CD4-positive, alpha-beta T cell (primary cell): ENCODE results near the gene SDC1. TPM values are rescaled to one million over a fixed set of nuclear protein-coding genes. Genes with fewer than 3 reads are reported as not detected.

ENCODE experiments used
- ATAC-seq: fragments of 200-7000 bp; cut with Tn5 transposase; one replicate; pipeline ENCODE4 v1.10.0; 2022; ENCODE audit warnings: mild to moderate bottlenecking; ENCODE audit not compliant: poor library complexity
- CTCF ChIA-PET: fragments of 350-600 bp; sonication (Branson Sonifier 250); formaldehyde crosslinking; loops from one replicate; lab custom pipeline; 2021; ENCODE audit warnings: antibody characterized with exemption, inconsistent platforms; lab: Charles Lee
- POLR2A ChIA-PET: fragments of 350-600 bp; sonication (Branson Sonifier 250); formaldehyde crosslinking; loops from one replicate; lab custom pipeline; 2021; ENCODE audit warnings: antibody characterized with exemption, inconsistent platforms; lab: Charles Lee
- DNase-seq, 14 experiments: peaks; one replicate each; pipeline ENCODE4 v3.0.0-alpha.2; 2013 to 2020; ENCODE audit warnings: mixed read lengths in 2 of 14
- H3K27ac ChIP-seq, 2 donors: one replicate each; pipeline versions ENCODE4 v1.5.1 to v1.7.0; 2013; ENCODE audit warnings: low read length in 2 of 2, low read depth in 1 of 2, mild to moderate bottlenecking in 1 of 2
- H3K27me3 ChIP-seq, 2 experiments: 1 replicate in 1 of 2; 2 replicates in 1 of 2; pipeline versions ENCODE4 v1.6.1 to v1.7.0; 2013; ENCODE audit warnings: low read length in 2 of 2, control low read depth in 1 of 2, mild to moderate bottlenecking in 1 of 2, moderate library complexity in 1 of 2; ENCODE audit not compliant: insufficient read depth in 2 of 2, control insufficient read depth in 1 of 2
- H3K36me3 ChIP-seq: one replicate; pipeline ENCODE4 v1.6.1; 2013; ENCODE audit warnings: low read length, control low read depth; ENCODE audit not compliant: insufficient read depth
- H3K4me1 ChIP-seq: one replicate; pipeline ENCODE4 v1.6.1; 2013; ENCODE audit warnings: low read length, control low read depth; ENCODE audit not compliant: insufficient read depth
- H3K4me3 ChIP-seq: one replicate; pipeline ENCODE4 v1.5.1; 2013; ENCODE audit warnings: mild to moderate bottlenecking, low read length, moderate library complexity
- H3K9me3 ChIP-seq, 2 experiments: 1 replicate in 1 of 2; 2 replicates in 1 of 2; pipeline versions ENCODE4 v1.6.1 to v1.7.0; 2013; ENCODE audit warnings: low read length in 2 of 2, mild to moderate bottlenecking in 2 of 2, control low read depth in 1 of 2, moderate library complexity in 1 of 2; ENCODE audit not compliant: control insufficient read depth in 1 of 2, insufficient read depth in 1 of 2
- H3K27ac Mint-ChIP-seq: one replicate; pipeline ENCODE4 v1.8.0; 2020; ENCODE audit warnings: mixed read lengths
- H3K27me3 Mint-ChIP-seq: one replicate; pipeline ENCODE4 v1.8.0; 2021; ENCODE audit warnings: mixed read lengths
- H3K36me3 Mint-ChIP-seq: one replicate; pipeline ENCODE4 v1.8.0; 2021; ENCODE audit warnings: low read depth, mixed read lengths
- H3K4me1 Mint-ChIP-seq: one replicate; pipeline ENCODE4 v1.8.0; 2021; ENCODE audit warnings: low read depth, mixed read lengths
- H3K4me3 Mint-ChIP-seq: one replicate; pipeline ENCODE4 v1.8.0; 2020; ENCODE audit warnings: mild to moderate bottlenecking, mixed read lengths
- H3K9me3 Mint-ChIP-seq: one replicate; pipeline ENCODE4 v1.8.0; 2020; ENCODE audit warnings: mixed read lengths
- intact Hi-C, 2 experiments: fragments of 100-400 bp; cut with DNase I in 1 of 2; cut with micrococcal nuclease in 1 of 2; formaldehyde crosslinking; loops; one replicate each; pipeline versions ENCODE4 v1.15.1 to v1.9.0; 2023 to 2025; cut with DNase I, micrococcal nuclease
- total RNA-seq, 174 experiments: library from RNA in 2 of 174; stranded (reverse) in 2 of 174; gene quantifications; one replicate each; pipeline ENCODE4 v1.2.3 and lab custom pipeline; 2021 to 2026
- TF ChIP-seq, protein P1 (sequence below): fragments of 200-600 bp; IDR thresholded peaks from one replicate; pipeline ENCODE4 v1.8.0; 2022; ENCODE audit warnings: antibody characterized with exemption, mild to moderate bottlenecking

The SDC1 gene
- total RNA-seq, 2 experiments from 2014 or later: not detected

DNA sequence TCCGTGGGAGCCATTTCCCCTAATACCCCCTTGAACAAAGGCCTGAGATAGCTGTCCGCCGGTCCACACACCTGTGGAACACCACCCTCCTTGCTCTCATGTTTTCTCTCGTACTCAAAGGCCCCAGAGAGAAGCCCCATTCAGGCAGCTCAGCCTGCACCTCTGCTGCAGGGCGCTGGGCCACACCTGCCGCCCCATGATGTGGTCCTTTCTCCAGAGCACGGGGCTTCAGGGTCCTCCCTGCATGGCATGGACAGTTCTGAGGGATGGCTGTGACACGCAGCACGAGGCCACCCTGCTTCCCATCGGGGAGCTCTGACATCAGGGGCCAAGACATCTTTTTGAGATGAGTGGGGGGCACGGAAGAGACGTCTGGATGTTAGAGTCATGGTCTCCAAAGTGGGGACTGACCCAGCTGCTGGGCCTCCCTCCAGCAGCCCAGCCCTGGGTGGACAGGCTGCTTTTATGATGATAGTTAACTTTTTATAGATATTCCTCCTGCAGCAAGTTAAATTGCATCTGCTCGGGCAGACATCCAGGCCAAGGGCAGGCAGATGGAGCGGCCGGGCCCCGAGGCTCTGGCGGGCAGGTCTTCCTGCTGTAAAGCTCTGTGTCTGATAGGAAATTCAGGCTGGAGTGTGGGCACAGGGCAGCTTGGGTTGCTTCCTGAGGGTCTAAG, 56.7 kb downstream of the SDC1 start:
- H3K4me3 Mint-ChIP-seq: no peak overlapping the region
- TF ChIP-seq, protein P1, sequence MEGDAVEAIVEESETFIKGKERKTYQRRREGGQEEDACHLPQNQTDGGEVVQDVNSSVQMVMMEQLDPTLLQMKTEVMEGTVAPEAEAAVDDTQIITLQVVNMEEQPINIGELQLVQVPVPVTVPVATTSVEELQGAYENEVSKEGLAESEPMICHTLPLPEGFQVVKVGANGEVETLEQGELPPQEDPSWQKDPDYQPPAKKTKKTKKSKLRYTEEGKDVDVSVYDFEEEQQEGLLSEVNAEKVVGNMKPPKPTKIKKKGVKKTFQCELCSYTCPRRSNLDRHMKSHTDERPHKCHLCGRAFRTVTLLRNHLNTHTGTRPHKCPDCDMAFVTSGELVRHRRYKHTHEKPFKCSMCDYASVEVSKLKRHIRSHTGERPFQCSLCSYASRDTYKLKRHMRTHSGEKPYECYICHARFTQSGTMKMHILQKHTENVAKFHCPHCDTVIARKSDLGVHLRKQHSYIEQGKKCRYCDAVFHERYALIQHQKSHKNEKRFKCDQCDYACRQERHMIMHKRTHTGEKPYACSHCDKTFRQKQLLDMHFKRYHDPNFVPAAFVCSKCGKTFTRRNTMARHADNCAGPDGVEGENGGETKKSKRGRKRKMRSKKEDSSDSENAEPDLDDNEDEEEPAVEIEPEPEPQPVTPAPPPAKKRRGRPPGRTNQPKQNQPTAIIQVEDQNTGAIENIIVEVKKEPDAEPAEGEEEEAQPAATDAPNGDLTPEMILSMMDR: no peak
- Histone ChIP-seq H3K27me3 (no peaks in the 10 kb centered on the region), H3K4me3 (no peak overlapping the region), H3K27ac (no peak overlapping the region), H3K4me1 (no peaks in the 10 kb centered on the region), H3K9me3 (peaks cover 0 to 8% of the 10 kb centered on the region in 2 experiments), H3K36me3 (no peaks in the 10 kb centered on the region)
- intact Hi-C loops: no loop called here
- no peaks in the 10 kb centered on the region for H3K36me3 Mint-ChIP-seq
- H3K4me1 Mint-ChIP-seq: no peaks in the 10 kb centered on the region
- H3K27me3 Mint-ChIP-seq: peaks cover 3% of the 10 kb centered on the region
- no peaks in the 10 kb centered on the region for H3K9me3 Mint-ChIP-seq
- no peak overlapping the region for H3K27ac Mint-ChIP-seq
- POLR2A ChIA-PET: no interaction called here
- ATAC-seq: no peak
- CTCF ChIA-PET: no interaction called here
- DNase-seq: no peak

GRCh38 chr2:20167356-20167755, 57.6 kb downstream of the SDC1 start:
- Histone ChIP-seq H3K9me3 (peaks cover 0 to 8% of the 10 kb centered on the region in 2 experiments), H3K36me3 (no peaks in the 10 kb centered on the region), H3K27ac (no peak overlapping the region), H3K4me1 (no peaks in the 10 kb centered on the region), H3K27me3 (no peaks in the 10 kb centered on the region), H3K4me3 (no peak overlapping the region)
- Mint-ChIP-seq H3K36me3 (no peaks in the 10 kb centered on the region), H3K4me1 (no peaks in the 10 kb centered on the region), H3K27ac (no peak overlapping the region), H3K4me3 (no peak overlapping the region), H3K27me3 (peaks cover 6% of the 10 kb centered on the region), H3K9me3 (no peaks in the 10 kb centered on the region)
- ChIA-PET POLR2A (no interaction called here), CTCF (no interaction called here)
- intact Hi-C loops: no loop called here
- TF ChIP-seq, protein P1: no peak
- ATAC-seq (no peak), DNase-seq (no peak)

DNA sequence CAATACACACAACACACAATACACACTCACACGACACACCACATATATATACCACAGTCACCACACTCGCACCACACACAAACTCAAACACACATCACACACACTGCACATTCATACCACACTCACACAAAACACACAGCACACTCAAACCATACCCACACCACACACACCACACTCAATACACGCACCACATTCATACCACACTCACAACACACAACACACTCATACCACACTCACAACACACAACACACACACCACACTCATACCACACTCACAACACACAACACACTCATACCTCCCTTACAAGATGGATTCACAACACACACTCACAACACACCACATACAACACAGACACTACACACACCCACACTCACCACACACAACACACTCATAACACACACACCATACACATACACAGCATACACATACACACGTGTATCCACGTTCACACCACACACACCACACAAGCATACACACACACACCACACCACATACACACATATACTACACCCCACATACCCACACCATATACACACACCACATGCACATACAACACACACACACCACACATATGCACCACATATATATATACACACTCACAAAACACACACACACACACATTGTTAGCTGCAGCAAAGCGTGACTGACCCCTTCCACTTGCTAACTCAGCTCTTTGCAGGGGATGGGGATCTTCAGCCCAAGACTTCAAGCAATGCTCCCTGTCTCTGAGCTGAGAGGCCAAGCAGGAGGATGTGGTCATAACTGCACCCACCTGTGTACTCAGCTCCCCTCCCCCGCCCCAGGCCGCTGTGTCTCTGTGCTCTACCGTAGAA, 59.0 kb downstream of the SDC1 start:
- H3K4me1 Mint-ChIP-seq: no peaks in the 10 kb centered on the region
- Histone ChIP-seq H3K36me3 (no peaks in the 10 kb centered on the region), H3K4me1 (no peaks in the 10 kb centered on the region), H3K27ac (no peak overlapping the region), H3K27me3 (peaks cover 0 to 5% of the 10 kb centered on the region in 2 experiments), H3K4me3 (no peak overlapping the region), H3K9me3 (peaks cover 0 to 8% of the 10 kb centered on the region in 2 experiments)
- no peak for ATAC-seq
- DNase-seq: no peak
- CTCF ChIA-PET: no interaction called here
- intact Hi-C loops: no loop called here
- H3K4me3 Mint-ChIP-seq: no peak overlapping the region
- TF ChIP-seq, protein P1: no peak
- H3K36me3 Mint-ChIP-seq: no peaks in the 10 kb centered on the region
- H3K27ac Mint-ChIP-seq: no peak overlapping the region
- peaks cover 14% of the 10 kb centered on the region for H3K27me3 Mint-ChIP-seq
- no peaks in the 10 kb centered on the region for H3K9me3 Mint-ChIP-seq
- POLR2A ChIA-PET: no interaction called here
